ENCODE data around the gene MARCHF11. TPM values are rescaled to one million over a fixed set of nuclear protein-coding genes. Genes with fewer than 3 reads are reported as not detected.

The MARCHF11 gene
- total and polyA plus RNA-seq, 2 of the 8 experiments (the other 6 are each of a cell fraction or from before 2014, with no cell fraction given): 0.27 to 0.82 TPM

GRCh38 chr5:16119790-16120189 is 59.8 kb downstream of the MARCHF11 start (continued):
- no peak for TF ChIP-seq E2F6 (IDR thresholded peaks at IDR 0.05)
- TF ChIP-seq CBX8 (IDR thresholded peaks at IDR 0.05; ENCODE audit: borderline replicate concordance, low read depth, low read length): no peak
- TF ChIP-seq EGR1 (IDR thresholded peaks at IDR 0.05; ENCODE audit: borderline replicate concordance, low read depth, low read length): no peak

All from H1 (cell line).